ENCODE measurements around the gene GPR161.

The GPR161 gene

GRCh38 chr1:168146626-168147025 lies 9.9 kb upstream of the GPR161 start:
- no peak for DNase-seq (ENCODE audit: low read depth)

- no peak for DNase-seq (ENCODE audit: low read depth)
Observed at GRCh38 chr1:168146160-168146539, 9.4 kb upstream of the GPR161 start.

- DNase-seq (ENCODE audit: low read depth), result peak; percentile 80
Observed at GRCh38 chr1:168145184-168146159, 8.7 kb upstream of the GPR161 start.

- DNase-seq (ENCODE audit: low read depth), result no peak
Observed at GRCh38 chr1:168141871-168142385, 5.2 kb upstream of the GPR161 start.

GRCh38 chr1:168139070-168139469 lies 2.3 kb upstream of the GPR161 start:
- no peak for DNase-seq (ENCODE audit: low read depth)

GRCh38 chr1:168138134-168138533 lies 1.4 kb upstream of the GPR161 start:
- no peak for DNase-seq (ENCODE audit: low read depth)

GRCh38 chr1:168137515-168137821 lies 738 bp upstream of the GPR161 start:
- DNase-seq (ENCODE audit: low read depth), result no peak

GRCh38 chr1:168135921-168136708 lies 615 bp downstream of the GPR161 start:
- no peak for DNase-seq (ENCODE audit: low read depth)

GRCh38 chr1:168135116-168135920 lies 1.4 kb downstream of the GPR161 start:
- no peak for DNase-seq (ENCODE audit: low read depth)

GRCh38 chr1:168134642-168135041 lies 2.1 kb downstream of the GPR161 start:
- DNase-seq (ENCODE audit: low read depth), result no peak

GRCh38 chr1:168134132-168134531 lies 2.6 kb downstream of the GPR161 start:
- no peak for DNase-seq (ENCODE audit: low read depth)

GRCh38 chr1:168129933-168130332 lies 6.8 kb downstream of the GPR161 start:
- DNase-seq (ENCODE audit: low read depth), result no peak

GRCh38 chr1:168127503-168127902 lies 9.2 kb downstream of the GPR161 start:
- DNase-seq (ENCODE audit: low read depth), result no peak

GRCh38 chr1:168125051-168125450 lies 11.7 kb downstream of the GPR161 start:
- no peak for DNase-seq (ENCODE audit: low read depth)

GRCh38 chr1:168121401-168122011 lies 15.2 kb downstream of the GPR161 start:
- DNase-seq (ENCODE audit: low read depth), result no peak

- DNase-seq (ENCODE audit: low read depth), result no peak
Observed at GRCh38 chr1:168119750-168120149, 17.0 kb downstream of the GPR161 start.

GRCh38 chr1:168116327-168116799 lies 20.4 kb downstream of the GPR161 start:
- no peak for DNase-seq (ENCODE audit: low read depth)

GRCh38 chr1:168114845-168115244 lies 21.9 kb downstream of the GPR161 start:
- no peak for DNase-seq (ENCODE audit: low read depth)

- DNase-seq (ENCODE audit: low read depth), result peak; percentile 51
Observed at GRCh38 chr1:168112673-168113305, 23.9 kb downstream of the GPR161 start.

- DNase-seq (ENCODE audit: low read depth), result no peak
Observed at GRCh38 chr1:168110896-168111545, 25.7 kb downstream of the GPR161 start.

- no peak for DNase-seq (ENCODE audit: low read depth)
Observed at GRCh38 chr1:168106274-168106673, 30.5 kb downstream of the GPR161 start.

All from activated T-cell treated with anti-CD3 and anti-CD28 coated beads for 48 hours (primary cell).